HG02884 (cell line): ENCODE results near the gene CEACAM19.
"Not testable (repeated sequence)": the region's sequence is repeated elsewhere in the genome, so short reads cannot be mapped to it uniquely, and the experiment has no call there.

Experiments used
- ATAC-seq: cut with Tn5 transposase; IDR thresholded peaks from one replicate; pipeline ENCODE4 v1.9.1; 2021; ENCODE audit warnings: mild to moderate bottlenecking, moderate library complexity; ENCODE audit not compliant: unreplicated experiment

Gene CEACAM19

GRCh38 chr19:44671400-44671799 is at the start of gene CEACAM19:
Gene CEACAM19 (plus strand): TSS chr19:44671482. CDS start chr19:44671932, 450 bp downstream.
- no peak for ATAC-seq

- ATAC-seq = no peak
Measured at GRCh38 chr19:44623080-44623479, 48.2 kb upstream of the CEACAM19 start.

GRCh38 chr19:44623626-44624025 is 47.7 kb upstream of the CEACAM19 start:
- ATAC-seq = no peak

GRCh38 chr19:44624840-44625354 is 46.4 kb upstream of the CEACAM19 start:
- no peak for ATAC-seq

- ATAC-seq = not testable (repeated sequence)
Measured at GRCh38 chr19:44625637-44626036, 45.6 kb upstream of the CEACAM19 start.

GRCh38 chr19:44626048-44626624 is 45.1 kb upstream of the CEACAM19 start:
- no peak for ATAC-seq

- no peak for ATAC-seq
Measured at GRCh38 chr19:44627631-44628030, 43.7 kb upstream of the CEACAM19 start.

- no peak for ATAC-seq
Measured at GRCh38 chr19:44628793-44629192, 42.5 kb upstream of the CEACAM19 start.

- not testable (repeated sequence) for ATAC-seq
Measured at GRCh38 chr19:44631611-44632010, 39.7 kb upstream of the CEACAM19 start.

GRCh38 chr19:44634058-44634457 is 37.2 kb upstream of the CEACAM19 start:
- ATAC-seq = not testable (repeated sequence)

GRCh38 chr19:44634785-44635184 is 36.5 kb upstream of the CEACAM19 start:
- no peak for ATAC-seq

- ATAC-seq = no peak
Measured at GRCh38 chr19:44635581-44636438, 35.5 kb upstream of the CEACAM19 start.

- ATAC-seq = no peak
Measured at GRCh38 chr19:44636439-44637389, 34.6 kb upstream of the CEACAM19 start.

GRCh38 chr19:44637390-44637764 is 33.9 kb upstream of the CEACAM19 start:
- ATAC-seq = no peak

GRCh38 chr19:44640518-44640917 is 30.8 kb upstream of the CEACAM19 start:
- ATAC-seq = no peak

- ATAC-seq = no peak
Measured at GRCh38 chr19:44641501-44642265, 29.6 kb upstream of the CEACAM19 start.

- no peak for ATAC-seq
Measured at GRCh38 chr19:44642377-44642776, 28.9 kb upstream of the CEACAM19 start.

- no peak for ATAC-seq
Measured at GRCh38 chr19:44643605-44644401, 27.5 kb upstream of the CEACAM19 start, which contains the start of gene PVR. Gene PVR (plus strand): TSS chr19:44643910. CDS start chr19:44644097, 187 bp downstream.

GRCh38 chr19:44644402-44645016 is 26.8 kb upstream of the CEACAM19 start:
- ATAC-seq = no peak
